H9 (cell line): ENCODE results near the gene OS9. TPM values are rescaled to one million over a fixed set of nuclear protein-coding genes. Genes with fewer than 3 reads are reported as not detected.

Experiments
- DNase-seq: peaks from one replicate; pipeline ENCODE4 v3.0.0-alpha.2; 2017
- H2AFZ ChIP-seq: one replicate; pipeline ENCODE4 v1.6.1; 2013; ENCODE audit warnings: mild to moderate bottlenecking, low read length, control low read depth, moderate library complexity
- H2AK5ac ChIP-seq: 2 replicates; pipeline ENCODE4 v1.6.1; 2013; ENCODE audit warnings: low read length, control low read depth, mixed read lengths; ENCODE audit not compliant: insufficient read length
- H2BK120ac ChIP-seq: one replicate; pipeline ENCODE4 v1.6.1; 2013; ENCODE audit warnings: low read depth, mild to moderate bottlenecking, low read length, control low read depth, inconsistent platforms; ENCODE audit not compliant: poor library complexity, severe bottlenecking
- H2BK12ac ChIP-seq: 2 replicates; pipeline ENCODE4 v1.6.1; 2013; ENCODE audit warnings: low read length, control low read depth, mixed read lengths, low read depth; ENCODE audit not compliant: insufficient read length
- H2BK15ac ChIP-seq: 2 replicates; pipeline ENCODE4 v1.6.1; 2013; ENCODE audit warnings: low read depth, low read length, control low read depth
- H2BK20ac ChIP-seq: one replicate; pipeline ENCODE4 v1.6.1; 2013; ENCODE audit warnings: low read depth, mild to moderate bottlenecking, low read length, control low read depth, inconsistent platforms; ENCODE audit not compliant: poor library complexity, severe bottlenecking
- H2BK5ac ChIP-seq: 2 replicates; pipeline ENCODE4 v1.6.1; 2013; ENCODE audit warnings: low read length, control low read depth, mixed read lengths; ENCODE audit not compliant: insufficient read length
- H3K14ac ChIP-seq: 2 replicates; pipeline ENCODE4 v1.6.1; 2013; ENCODE audit warnings: low read length, control low read depth; ENCODE audit not compliant: insufficient read depth
- H3K18ac ChIP-seq: 2 replicates; pipeline ENCODE4 v1.6.1; 2013; ENCODE audit warnings: low read depth, mild to moderate bottlenecking, mixed read lengths, low read length, control low read depth; ENCODE audit not compliant: insufficient read length
- H3K23ac ChIP-seq: 2 replicates; pipeline ENCODE4 v1.6.1; 2013; ENCODE audit warnings: low read length, control low read depth, mixed read lengths, low read depth; ENCODE audit not compliant: insufficient read length
- H3K23me2 ChIP-seq: 2 replicates; pipeline ENCODE4 v1.6.1; 2013; ENCODE audit warnings: low read depth, mild to moderate bottlenecking, mixed read lengths, low read length, control low read depth; ENCODE audit not compliant: insufficient read length, poor library complexity, severe bottlenecking
- H3K27ac ChIP-seq: 2 replicates; pipeline ENCODE4 v1.5.1; 2013; ENCODE audit warnings: low read length, control low read depth, mixed read lengths, low read depth; ENCODE audit not compliant: insufficient read length
- H3K27me3 ChIP-seq: 2 replicates; pipeline ENCODE4 v1.6.1; 2013; ENCODE audit warnings: low read length, control low read depth, inconsistent platforms; ENCODE audit not compliant: insufficient read depth
- H3K4ac ChIP-seq: 2 replicates; pipeline ENCODE4 v1.6.1; 2013; ENCODE audit warnings: low read depth, mild to moderate bottlenecking, control low read depth, inconsistent platforms, low read length, moderate library complexity
- H3K4me1 ChIP-seq: 2 replicates; pipeline ENCODE4 v1.6.1; 2013; ENCODE audit warnings: low read length, control low read depth, inconsistent platforms; ENCODE audit not compliant: insufficient read depth
- H3K4me2 ChIP-seq: 2 replicates; pipeline ENCODE4 v1.6.1; 2013; ENCODE audit warnings: low read length, control low read depth, mixed read lengths; ENCODE audit not compliant: insufficient read length, insufficient read depth
- H3K56ac ChIP-seq: 2 replicates; pipeline ENCODE4 v1.6.1; 2013; ENCODE audit warnings: low read depth, mild to moderate bottlenecking, mixed read lengths, low read length, control low read depth; ENCODE audit not compliant: insufficient read length
- H3K79me1 ChIP-seq: 2 replicates; pipeline ENCODE4 v1.6.1; 2013; ENCODE audit warnings: low read depth, mild to moderate bottlenecking, moderate library complexity, low read length, control low read depth, inconsistent platforms; ENCODE audit not compliant: insufficient read depth, poor library complexity, severe bottlenecking
- H3K79me2 ChIP-seq: 2 replicates; pipeline ENCODE4 v1.6.1; 2013; ENCODE audit warnings: low read length, control low read depth, inconsistent platforms; ENCODE audit not compliant: insufficient read depth
- H3K9ac ChIP-seq: 2 replicates; pipeline ENCODE4 v1.6.1; 2013; ENCODE audit warnings: low read length, control low read depth, mixed read lengths; ENCODE audit not compliant: insufficient read length; ENCODE audit errors: extremely low read depth
- H3K9me3 ChIP-seq: one replicate; pipeline ENCODE4 v1.6.1; 2013; ENCODE audit warnings: low read depth, low read length, inconsistent platforms; ENCODE audit not compliant: control insufficient read depth
- H3T11ph ChIP-seq: one replicate; pipeline ENCODE4 v1.6.1; 2013; ENCODE audit warnings: mild to moderate bottlenecking, low read length, control low read depth, inconsistent platforms
- H4K20me1 ChIP-seq: one replicate; pipeline ENCODE4 v1.6.1; 2013; ENCODE audit not compliant: control insufficient read depth, insufficient read length, insufficient read depth
- H4K5ac ChIP-seq: 2 replicates; pipeline ENCODE4 v1.6.1; 2013; ENCODE audit warnings: low read depth, mild to moderate bottlenecking, mixed read lengths, low read length, control low read depth; ENCODE audit not compliant: insufficient read length
- H4K8ac ChIP-seq: replicated peaks from 2 replicates; pipeline ENCODE4 v1.6.1; 2013; ENCODE audit warnings: low read length, control low read depth, mixed read lengths, low read depth; ENCODE audit not compliant: insufficient read length
- H4K91ac ChIP-seq: 2 replicates; pipeline ENCODE4 v1.6.1; 2013; ENCODE audit warnings: low read depth, mild to moderate bottlenecking, moderate library complexity, mixed read lengths, low read length, control low read depth; ENCODE audit not compliant: insufficient read length
- H3K27ac Mint-ChIP-seq, 3 experiments: 2 replicates in 2 of 3; 3 replicates in 1 of 3; pipeline ENCODE4 v1.8.0; 2020 to 2021; ENCODE audit warnings: mixed read lengths in 3 of 3, mild to moderate bottlenecking in 1 of 3, moderate library complexity in 1 of 3
- H3K27me3 Mint-ChIP-seq: 2 replicates; pipeline ENCODE4 v1.8.0; 2021; ENCODE audit warnings: low read depth, mild to moderate bottlenecking, moderate library complexity, mixed read lengths
- H3K36me3 Mint-ChIP-seq, 3 experiments: 2 replicates in 2 of 3; 3 replicates in 1 of 3; pipeline ENCODE4 v1.8.0; 2020 to 2021; ENCODE audit warnings: low read depth in 3 of 3, mixed read lengths in 3 of 3; ENCODE audit not compliant: insufficient read depth in 1 of 3
- H3K4me1 Mint-ChIP-seq, 2 experiments: 2 replicates each; pipeline ENCODE4 v1.8.0; 2020; ENCODE audit warnings: mixed read lengths in 2 of 2
- H3K4me3 Mint-ChIP-seq, 2 experiments: 2 replicates in 1 of 2; 3 replicates in 1 of 2; pipeline ENCODE4 v1.8.0; 2020 to 2021; ENCODE audit warnings: mild to moderate bottlenecking in 2 of 2, mixed read lengths in 2 of 2, moderate library complexity in 1 of 2
- H3K9me3 Mint-ChIP-seq, 2 experiments: 2 replicates in 1 of 2; 3 replicates in 1 of 2; pipeline ENCODE4 v1.8.0; 2020; ENCODE audit warnings: mild to moderate bottlenecking in 2 of 2, mixed read lengths in 2 of 2, moderate library complexity in 1 of 2
- CTCF ChIP-seq: fragments of 200-600 bp; sonication (generic); conservative IDR thresholded peaks from 3 replicates; pipeline ENCODE4 v1.8.0; 2021; ENCODE audit warnings: antibody characterized with exemption, mild to moderate bottlenecking
- WGBS: extraction: QIAGEN DNeasy Blood & Tissue Kit; methylation state at CpG from one replicate; pipeline ENCODE4 v1.1.7; 2013; ENCODE audit warnings: missing lambda C conversion rate, low lambda C conversion rate, mixed read lengths; ENCODE audit not compliant: insufficient read length; ENCODE audit errors: extremely low coverage; 5-methylcytosine and 5-hydroxymethylcytosine counted together
- total RNA-seq: library from RNA; stranded (reverse); gene quantifications from 2 replicates; pipeline ENCODE4 v1.2.1, GENCODE V29; 2021

The OS9 gene
- total RNA-seq, 1 experiment from 2014 or later, result 112 TPM

GRCh38 chr12:57741844-57742738 is 48.2 kb downstream of the OS9 start:
- Histone ChIP-seq H2AK5ac (no peak overlapping the region), H3K79me1 (no peaks in the 10 kb centered on the region), H4K91ac (no peak overlapping the region), H3K79me2 (no peaks in the 10 kb centered on the region), H2BK15ac (no peak overlapping the region), H3T11ph (no peak overlapping the region), H2BK5ac (no peak overlapping the region), H2BK12ac (no peak overlapping the region), H3K27me3 (peaks cover 35% of the 10 kb centered on the region), H4K20me1 (no peaks in the 10 kb centered on the region), H2BK20ac (no peak overlapping the region), H3K4me1 (peaks cover 2% of the 10 kb centered on the region; the same call in 1 of the 2 replicates), H3K9me3 (no peaks in the 10 kb centered on the region), H4K8ac (no peak overlapping the region), H4K5ac (no peak overlapping the region), H3K27ac (no peak overlapping the region), H3K9ac (no peak overlapping the region), H3K14ac (no peak overlapping the region), H3K18ac (no peak overlapping the region), H3K23ac (no peak overlapping the region), H3K4ac (no peak overlapping the region), H2BK120ac (no peak overlapping the region), H3K56ac (no peak overlapping the region), H3K23me2 (peaks cover 13% of the 10 kb centered on the region), H3K4me2 (peak overlapping the region; percentile 4), H2AFZ (no peak overlapping the region)
- no CpG with 5 or more reads among the region's 14 CpGs for WGBS
- H3K9me3 Mint-ChIP-seq, result no peaks in the 10 kb centered on the region
- H3K4me3 Mint-ChIP-seq, result peak overlapping the region; percentile 47 to 48; a peak in 4 of 5 replicates
- TF ChIP-seq CTCF, result peak; percentile 51; the same call in 2 of the 3 replicates
- DNase-seq, result peak; percentile 89
- peaks cover under 1 to 17% (median 11%) of the 10 kb centered on the region in 3 experiments; a peak in 6 of 7 replicates for H3K36me3 Mint-ChIP-seq
- peaks cover 59% of the 10 kb centered on the region for H3K27me3 Mint-ChIP-seq
- H3K27ac Mint-ChIP-seq, result no peak overlapping the region
- peaks cover 23 to 24% of the 10 kb centered on the region in 2 experiments for H3K4me1 Mint-ChIP-seq
